ENCODE results near the gene ETNK1.

ETNK1 gene

GRCh38 chr12:22722081-22722480 lies 97.1 kb downstream of the ETNK1 start:
- TF ChIP-seq CTCF (IDR thresholded peaks at IDR 0.05; ENCODE audit: control extremely low read depth, extremely low read depth, low read depth, missing control alignments), result no peak
- ChIA-PET CTCF (no interaction called here), POLR2A (no interaction called here)
- no peak for DNase-seq (ENCODE audit: extremely low spot score)

- TF ChIP-seq CTCF (IDR thresholded peaks at IDR 0.05; ENCODE audit: control extremely low read depth, extremely low read depth, low read depth, missing control alignments), result no peak
- DNase-seq (ENCODE audit: extremely low spot score), result no peak
- ChIA-PET CTCF (no interaction called here), POLR2A (no interaction called here)
Measured at GRCh38 chr12:22722779-22723178, 97.8 kb downstream of the ETNK1 start.

- no peak for TF ChIP-seq CTCF (IDR thresholded peaks at IDR 0.05; ENCODE audit: control extremely low read depth, extremely low read depth, low read depth, missing control alignments)
- POLR2A ChIA-PET, result no interaction called here
- DNase-seq (ENCODE audit: extremely low spot score), result no peak
- CTCF ChIA-PET, result interaction anchor here (1.1 to 1.6 kb wide), 3 partner anchors 10 to 13 kb away, joined by 3 to 5 read pairs (median 5); no protein-coding TSS in a partner anchor
Measured at GRCh38 chr12:22728987-22729386, 104.0 kb downstream of the ETNK1 start.

GRCh38 chr12:22729431-22729956 lies 104.5 kb downstream of the ETNK1 start:
- CTCF ChIA-PET, result interaction anchor here (1.1 to 1.6 kb wide), 3 partner anchors 10 to 13 kb away, joined by 3 to 5 read pairs (median 5); no protein-coding TSS in a partner anchor
- DNase-seq (ENCODE audit: extremely low spot score), result no peak
- TF ChIP-seq CTCF (IDR thresholded peaks at IDR 0.05; ENCODE audit: control extremely low read depth, extremely low read depth, low read depth, missing control alignments), result no peak
- POLR2A ChIA-PET, result no interaction called here

- no peak for DNase-seq (ENCODE audit: extremely low spot score)
- POLR2A ChIA-PET, result no interaction called here
- CTCF ChIA-PET, result interaction anchor here (1.6 kb wide), 1 partner anchor 12 kb away, joined by 5 read pairs; no protein-coding TSS in a partner anchor
Measured at GRCh38 chr12:22729957-22730443, 105.0 kb downstream of the ETNK1 start.

GRCh38 chr12:22731236-22731635 lies 106.3 kb downstream of the ETNK1 start:
- ChIA-PET POLR2A (no interaction called here), CTCF (no interaction called here)
- DNase-seq (ENCODE audit: extremely low spot score), result no peak
- no peak for TF ChIP-seq CTCF (IDR thresholded peaks at IDR 0.05; ENCODE audit: control extremely low read depth, extremely low read depth, low read depth, missing control alignments)

More at GRCh38 chr12:22729957-22730443, 105.0 kb downstream of the ETNK1 start:
- TF ChIP-seq CTCF (IDR thresholded peaks at IDR 0.05; ENCODE audit: control extremely low read depth, extremely low read depth, low read depth, missing control alignments), result no peak
